HepG2 (cell line): ENCODE results near the gene SUB1. TPM values are rescaled to one million over a fixed set of nuclear protein-coding genes. Genes with fewer than 3 reads are reported as not detected.
"Not testable (repeated sequence)": the region's sequence is repeated elsewhere in the genome, so short reads cannot be mapped to it uniquely, and the experiment has no call there.

Experiments used
- ATF4 ChIP-seq, 2 experiments: fragments of 450-650 bp in 1 of 2; sonication (generic) in 1 of 2; formaldehyde crosslinking; IDR thresholded peaks; 2 replicates each; pipeline versions ENCODE4 v1.5.0 to v1.8.0; 2020 to 2022; ENCODE audit warnings: mild to moderate bottlenecking in 1 of 2, missing genetic modification reagents in 1 of 2
- CREB1 ChIP-seq, 2 experiments: fragments of 450-650 bp in 1 of 2; IDR thresholded peaks; 2 replicates each; pipeline ENCODE4 v1.6.1; 2016 to 2017; ENCODE audit warnings: control low read depth in 1 of 2, mild to moderate bottlenecking in 1 of 2, missing compliant biosample characterization in 1 of 2, missing genetic modification characterization in 1 of 2
- CSRNP1 ChIP-seq: sonication (generic); formaldehyde crosslinking; IDR thresholded peaks from 2 replicates; pipeline ENCODE4 v1.8.1; 2023; ENCODE audit warnings: mild to moderate bottlenecking, missing genetic modification reagents
- JUND ChIP-seq: sonication (generic); formaldehyde crosslinking; IDR thresholded peaks from 2 replicates; pipeline ENCODE4 v1.8.0; 2022; ENCODE audit warnings: mild to moderate bottlenecking, missing genetic modification reagents
- KDM2A ChIP-seq: sonication (generic); formaldehyde crosslinking; IDR thresholded peaks from 2 replicates; pipeline ENCODE4 v1.4.0; 2020; ENCODE audit warnings: low read depth, missing genetic modification reagents, borderline replicate concordance
- KDM4B ChIP-seq: sonication (generic); formaldehyde crosslinking; IDR thresholded peaks from 2 replicates; pipeline ENCODE4 v1.4.0; 2020; ENCODE audit warnings: missing genetic modification reagents
- MAFF ChIP-seq: IDR thresholded peaks from 2 replicates; pipeline ENCODE4 v1.6.1; 2011; ENCODE audit warnings: low read depth, low read length, improper control_type of control experiment
- MED8 ChIP-seq: sonication (generic); formaldehyde crosslinking; IDR thresholded peaks from 2 replicates; pipeline ENCODE4 v1.8.1; 2023; ENCODE audit warnings: mild to moderate bottlenecking, missing genetic modification reagents; ENCODE audit not compliant: insufficient replicate concordance
- MIXL1 ChIP-seq: IDR thresholded peaks from 2 replicates; pipeline ENCODE4 v1.6.1; 2016
- NFYC ChIP-seq: IDR thresholded peaks from 2 replicates; pipeline ENCODE4 v1.6.1; 2016; ENCODE audit warnings: missing genetic modification reagents, missing compliant biosample characterization
- PPARG ChIP-seq: conservative IDR thresholded peaks from 2 replicates; pipeline ENCODE4 v1.6.1; 2016; ENCODE audit warnings: missing biosample characterization, missing genetic modification reagents
- PRDM10 ChIP-seq: sonication (generic); formaldehyde crosslinking; IDR thresholded peaks from 2 replicates; pipeline ENCODE4 v1.4.0; 2020; ENCODE audit warnings: low read depth, missing genetic modification reagents
- ZBTB10 ChIP-seq: sonication (generic); formaldehyde crosslinking; IDR thresholded peaks from 2 replicates; pipeline ENCODE4 v1.4.0; 2020; ENCODE audit warnings: missing genetic modification reagents, borderline replicate concordance
- ZFP1 ChIP-seq: IDR thresholded peaks from 2 replicates; pipeline ENCODE4 v1.6.1; 2016
- ZNF274 ChIP-seq: sonication (generic); formaldehyde crosslinking; IDR thresholded peaks from 2 replicates; pipeline ENCODE4 v1.5.1; 2020; ENCODE audit warnings: mild to moderate bottlenecking, missing genetic modification reagents
- ZNF281 ChIP-seq: sonication (generic); formaldehyde crosslinking; IDR thresholded peaks from 2 replicates; pipeline ENCODE4 v1.4.0; 2020; ENCODE audit warnings: missing genetic modification reagents, borderline replicate concordance
- ZNF788 ChIP-seq: sonication (generic); formaldehyde crosslinking; IDR thresholded peaks from 2 replicates; pipeline ENCODE4 v1.5.0; 2020; ENCODE audit warnings: mild to moderate bottlenecking, missing genetic modification reagents, borderline replicate concordance
- polyA plus RNA-seq, 8 experiments: library from polyadenylated mRNA; depleted of rRNA in 3 of 8; stranded (reverse) in 7 of 8; unstranded in 1 of 8; fragments of >200 nt; fragmentation: Illumina TruSeq in 4 of 8; extraction: Trizol in 4 of 8; gene quantifications; 2 replicates each; pipeline versions ENCODE4 v1.2.1 to v1.2.3, GENCODE V29; 2011 to 2016; ENCODE audit warnings: low read depth in 4 of 8, missing spikeins in 1 of 8, mixed read lengths in 1 of 8; ENCODE audit not compliant: insufficient read depth in 1 of 8
- total RNA-seq, 5 experiments: library from RNA; depleted of rRNA; stranded (reverse); fragments of >200 nt; fragmentation: Illumina TruSeq; extraction: Trizol; gene quantifications; 2 replicates each; pipeline ENCODE4 v1.2.3, GENCODE V29; 2016; ENCODE audit warnings: low read depth in 1 of 5

Gene SUB1
- total and polyA plus RNA-seq, 2 of the 13 experiments (the other 11 are each of a cell fraction or from before 2014, with no cell fraction given) = 182 to 693 TPM

GRCh38 chr5:32556543-32556942, 28.8 kb upstream of the SUB1 start (continued):
- TF ChIP-seq ZNF281 (CRISPR knock-in tag) (peak; percentile 85), CSRNP1 (CRISPR knock-in tag) (peak; percentile 30; the same call in 1 of the 2 replicates), MED8 (CRISPR knock-in tag) (peak; percentile 87), ZBTB10 (peak; percentile 81; the same call in 1 of the 2 replicates), KDM4B (peak; percentile 81; the same call in 1 of the 2 replicates), MIXL1 (CRISPR knock-in tag) (0 out of 2 replicates have a peak, but pooled peaks have one; percentile 36), ATF4 (CRISPR knock-in tag; IDR thresholded peaks at IDR 0.05) (peak; percentile 47 to 96; a peak in 2 of 4 replicates), JUND (peak; percentile 82), NFYC (0 out of 2 replicates have a peak, but pooled peaks have one; percentile 45), ZFP1 (CRISPR knock-in tag) (peak; percentile 49; the same call in 1 of the 2 replicates), PRDM10 (CRISPR knock-in tag) (peak; percentile 33; the same call in 1 of the 2 replicates), CREB1 (CRISPR knock-in tag; IDR thresholded peaks at IDR 0.05) (peak; percentile 67; the same call in 1 of the 2 replicates), ZNF274 (CRISPR knock-in tag) (0 out of 2 replicates have a peak, but pooled peaks have one; percentile 19), KDM2A (peak; percentile 64; the same call in 1 of the 2 replicates), ZNF788 (peak; percentile 91), PPARG (CRISPR knock-in tag) (peak; percentile 84), MAFF (0 out of 2 replicates have a peak, but pooled peaks have one; percentile 22)
- TF ChIP-seq CREB1 (IDR thresholded peaks at IDR 0.05) = not testable (repeated sequence)
